Measurements from ENCODE around the gene C6orf141.

C6orf141 gene

DNA sequence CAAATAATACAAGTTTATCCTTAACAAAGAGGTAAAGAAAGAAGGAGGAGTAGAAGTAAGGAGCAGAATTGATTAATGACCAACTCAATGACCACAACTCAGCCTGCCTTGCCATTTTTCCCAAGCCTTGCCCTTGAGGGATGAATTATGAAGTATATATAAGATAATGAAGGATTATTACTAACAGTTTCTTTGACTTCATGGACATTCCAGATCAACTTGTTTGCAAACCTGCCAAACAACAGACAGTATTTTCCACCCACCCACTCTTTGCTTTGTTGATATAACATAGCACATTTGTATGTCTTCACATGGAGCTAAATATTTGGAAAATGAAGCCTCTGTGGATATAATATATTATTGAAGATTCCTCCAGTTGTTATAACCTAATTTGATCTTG, 9.9 kb upstream of the C6orf141 start:
- DNase-seq (ENCODE audit: low spot score), result no peak

DNA sequence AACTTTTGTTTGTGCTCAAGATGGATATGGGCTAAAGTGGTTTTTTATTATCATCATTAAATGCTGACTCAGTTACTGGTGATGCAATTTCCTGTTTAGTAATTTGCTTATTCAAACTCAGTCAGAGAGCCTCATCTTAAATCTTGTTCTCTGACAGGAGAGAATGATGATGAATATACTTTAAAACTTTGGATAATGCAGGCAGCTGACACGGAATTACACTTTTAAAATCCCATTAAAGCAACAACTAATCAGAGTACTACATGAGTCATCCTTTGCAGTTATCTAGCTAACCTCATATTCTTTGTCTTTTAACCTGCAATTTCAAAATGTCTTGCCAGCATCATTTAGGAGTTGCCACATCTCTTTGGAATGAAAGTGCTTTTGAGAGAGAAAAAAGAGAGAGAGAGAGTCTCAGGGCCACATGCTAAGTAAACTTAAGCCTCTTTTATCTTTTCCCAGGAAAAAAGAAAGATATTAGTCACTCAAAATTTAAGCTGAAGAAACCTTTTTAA, 9.2 kb upstream of the C6orf141 start:
- DNase-seq (ENCODE audit: low spot score), result no peak

DNA sequence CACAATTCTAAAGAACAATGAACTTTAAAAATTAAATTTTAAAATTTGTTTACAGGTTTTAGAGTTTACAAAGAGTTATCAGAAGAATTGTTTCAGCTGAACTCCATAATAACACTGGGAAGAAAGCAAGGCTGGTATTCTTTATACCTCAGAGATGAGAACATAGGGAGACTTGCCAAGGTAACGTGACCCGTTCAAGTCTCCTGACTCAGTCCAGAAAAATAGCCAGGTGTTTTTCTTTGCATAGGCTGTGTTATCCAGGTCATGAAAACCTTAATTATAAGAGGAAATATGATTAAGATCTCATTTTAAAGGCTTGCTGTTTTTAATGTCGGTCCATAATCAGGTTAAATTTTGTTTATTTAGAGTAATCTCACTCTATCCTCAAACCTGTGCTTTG, 8.5 kb upstream of the C6orf141 start:
- no peak for DNase-seq (ENCODE audit: low spot score)

DNA sequence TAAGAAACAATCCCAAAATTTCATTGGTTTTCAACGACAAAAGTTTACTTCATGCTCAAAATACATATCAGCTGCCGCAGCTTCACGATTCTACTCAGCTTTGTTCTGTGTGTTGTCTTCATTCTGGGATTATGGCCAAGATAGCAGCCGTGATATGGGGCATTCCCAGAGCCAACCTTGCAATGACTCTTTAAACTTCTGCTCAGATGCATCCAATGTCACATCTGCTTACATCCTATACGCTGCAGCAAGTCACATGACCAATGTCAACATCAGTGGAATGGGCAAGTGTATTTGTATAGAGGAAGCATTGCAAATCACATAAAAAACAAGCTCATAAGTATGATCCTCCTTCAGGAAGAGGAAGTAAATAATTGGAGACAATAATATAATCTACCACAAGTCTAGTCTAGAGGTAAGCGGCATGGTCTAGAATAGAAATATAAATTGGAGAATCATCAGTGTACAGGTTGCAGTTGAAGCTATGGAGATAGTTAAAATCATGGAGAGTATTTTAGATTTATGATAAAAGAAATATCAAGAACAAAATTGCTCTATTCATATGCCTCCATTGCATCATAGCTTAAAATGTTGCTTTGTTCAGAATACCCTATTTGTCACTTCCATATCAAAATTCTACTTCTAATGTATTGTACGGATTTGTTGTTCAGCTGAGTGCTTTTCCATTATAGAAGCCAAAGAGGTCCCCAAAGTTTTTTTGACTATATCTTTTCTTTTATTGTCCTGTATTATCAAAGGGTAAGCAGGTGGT, 7.2 kb upstream of the C6orf141 start:
- DNase-seq (ENCODE audit: low spot score), result no peak

DNA sequence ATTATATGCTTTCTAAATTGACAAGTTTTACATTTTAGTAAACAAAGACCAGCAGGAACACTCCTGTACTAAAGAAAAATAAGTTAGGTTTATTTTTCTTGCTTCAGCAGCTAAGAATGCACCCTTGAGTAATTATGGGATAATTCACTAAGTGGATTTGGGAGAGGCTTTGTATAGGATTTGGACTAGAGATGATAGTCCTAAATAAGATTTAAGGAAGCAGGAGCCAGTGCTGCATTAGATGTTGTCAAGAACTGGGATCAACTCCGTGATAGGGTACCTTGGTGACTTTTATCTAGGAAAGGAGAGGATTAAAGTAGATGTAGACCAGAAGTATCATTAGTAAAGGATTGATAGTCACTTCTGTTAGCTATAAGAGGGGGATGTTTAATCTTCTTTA, 4.1 kb upstream of the C6orf141 start:
- no peak for DNase-seq (ENCODE audit: low spot score)

DNA sequence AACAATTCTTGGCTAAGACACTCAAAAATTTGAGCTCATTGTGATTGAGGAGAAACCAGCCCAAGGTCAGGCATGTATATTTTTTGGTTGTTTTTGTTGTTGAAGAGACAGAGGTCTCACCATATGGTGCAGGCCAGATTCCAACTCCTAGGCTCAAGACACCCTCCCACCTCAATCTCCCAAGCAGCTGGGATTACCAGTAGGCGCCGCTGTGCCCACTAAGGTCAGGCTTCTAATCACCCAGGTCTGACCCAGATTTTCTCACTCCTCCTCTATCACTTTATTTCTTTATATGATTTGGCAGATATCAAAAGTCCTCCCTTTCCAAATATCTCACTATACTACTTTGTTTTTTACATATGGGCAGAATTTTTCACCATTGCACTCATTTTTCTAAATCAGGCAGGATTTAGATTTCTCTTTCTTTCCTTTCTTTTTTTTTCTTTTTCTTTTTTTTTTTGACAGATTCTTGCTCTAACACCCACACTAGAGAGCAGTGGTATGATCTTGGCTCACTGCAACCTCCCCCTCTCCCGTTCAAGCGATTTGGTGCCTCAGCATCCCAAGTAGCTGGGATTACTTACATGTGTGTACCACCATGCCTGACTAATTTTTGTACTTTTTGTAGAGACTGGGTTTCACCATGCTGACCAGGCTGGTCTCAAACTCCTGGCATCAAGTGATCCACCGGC, 1.7 kb upstream of the C6orf141 start:
- no peak for DNase-seq (ENCODE audit: low spot score)

DNA sequence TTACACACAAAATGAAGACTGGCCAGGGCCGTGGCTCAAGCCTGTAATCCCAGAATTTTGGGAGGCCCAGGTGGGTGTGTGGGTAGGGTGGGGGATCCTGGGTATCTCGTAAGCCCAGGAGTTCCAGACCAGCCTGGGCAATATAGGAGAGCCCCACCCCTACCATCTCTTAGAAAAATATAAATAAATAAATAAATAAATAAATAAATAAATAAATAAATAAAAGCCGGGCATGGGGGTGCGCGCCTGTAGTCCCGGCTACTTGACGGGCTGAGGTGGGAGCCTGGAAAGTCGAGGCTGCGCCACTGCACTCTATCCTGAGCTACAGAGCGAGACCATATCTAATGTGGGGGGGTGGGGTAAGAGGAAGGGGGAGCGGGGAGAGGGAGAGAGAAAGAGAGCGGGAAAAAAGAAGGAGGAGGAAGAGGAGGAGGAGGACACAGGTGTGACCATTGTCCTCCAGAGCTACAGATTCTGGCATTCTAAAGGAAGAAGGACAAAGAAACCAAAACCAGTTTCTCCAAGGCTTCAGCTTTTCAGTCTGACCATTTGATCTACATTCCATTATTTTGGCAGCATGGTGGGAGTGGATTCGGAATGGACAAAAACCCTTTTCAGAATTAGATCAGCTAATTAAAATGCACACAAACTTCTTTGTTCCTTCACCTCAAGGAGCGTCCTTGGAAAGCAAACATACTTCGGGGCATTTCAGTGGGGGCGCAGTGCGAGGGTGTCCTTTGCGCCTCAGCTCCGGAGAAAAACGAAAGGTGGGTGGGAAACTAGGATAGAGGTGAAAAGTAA, 577 bp upstream of the C6orf141 start:
- DNase-seq (ENCODE audit: low spot score), result no peak

DNA sequence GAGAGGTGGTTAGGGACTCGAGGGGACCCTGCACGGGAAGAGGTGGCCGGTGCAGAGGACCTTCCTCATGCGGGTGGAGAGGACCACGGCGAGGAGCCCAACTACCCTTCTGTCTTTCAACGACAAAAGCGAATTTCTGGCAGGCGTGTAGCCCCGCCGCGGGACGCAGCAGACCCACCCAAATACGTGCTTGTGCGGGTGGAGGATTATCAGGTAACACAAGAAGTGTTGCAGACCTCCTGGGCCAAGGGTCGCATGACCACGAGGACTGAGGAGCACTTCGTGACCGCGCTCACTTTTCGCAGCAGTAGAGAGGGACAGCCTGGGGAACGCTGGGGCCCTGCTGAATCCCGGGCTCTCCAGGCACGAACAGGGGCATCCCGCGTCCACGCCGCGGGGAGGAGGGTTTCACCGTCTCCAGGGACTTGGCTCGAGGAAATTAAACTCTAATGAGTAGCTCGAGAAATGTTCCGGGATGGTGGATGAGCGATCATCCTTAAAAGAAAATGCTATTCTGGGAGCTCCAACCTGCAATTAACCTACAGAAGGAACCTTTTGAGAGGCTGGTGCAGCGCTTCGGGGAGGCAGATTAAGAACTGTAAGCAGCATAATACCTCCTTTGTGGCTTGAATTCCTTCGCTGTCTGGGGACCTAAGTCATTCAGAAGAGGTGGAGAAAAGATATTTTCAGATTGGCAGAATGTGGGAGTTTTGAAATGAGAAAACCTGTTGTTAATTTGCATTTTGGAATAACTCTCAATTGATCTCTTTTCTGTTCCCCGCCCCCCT, 804 bp downstream of the C6orf141 start:
- no peak for DNase-seq (ENCODE audit: low spot score)

DNA sequence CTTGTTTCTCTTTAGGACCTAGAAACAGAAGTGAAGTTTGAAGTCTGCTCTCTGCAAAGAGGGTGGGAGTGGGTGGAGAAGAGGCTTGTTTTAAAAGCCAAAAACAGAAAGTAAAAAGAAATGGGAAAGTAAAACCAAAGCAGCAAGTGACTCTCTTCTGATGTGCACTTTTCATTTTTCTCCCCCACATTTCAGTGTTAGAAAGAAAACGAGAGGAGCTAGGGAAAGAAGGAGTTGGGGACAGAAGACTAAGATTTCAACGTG, 1.3 kb downstream of the C6orf141 start:
- DNase-seq (ENCODE audit: low spot score), result no peak

DNA sequence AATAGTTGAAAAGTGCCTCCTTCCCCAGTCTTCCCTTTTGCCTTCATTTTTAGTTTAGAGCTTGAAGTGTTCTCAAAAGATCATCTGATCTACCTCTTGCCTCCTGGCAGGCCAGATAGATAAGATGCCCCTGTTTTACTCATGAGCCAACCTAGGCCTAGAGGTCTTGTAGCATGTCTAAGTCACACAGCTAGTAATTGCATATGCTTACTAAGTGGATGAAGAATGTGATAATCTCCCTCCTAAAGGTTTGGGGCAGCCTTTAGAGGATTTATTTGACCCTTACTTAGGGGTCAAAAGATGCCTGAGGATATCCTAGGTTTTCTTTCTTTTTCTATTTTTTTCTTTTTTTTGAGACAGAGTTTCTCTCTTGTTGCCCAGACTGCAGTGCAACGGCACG, 2.1 kb downstream of the C6orf141 start:
- DNase-seq (ENCODE audit: low spot score), result no peak

DNA sequence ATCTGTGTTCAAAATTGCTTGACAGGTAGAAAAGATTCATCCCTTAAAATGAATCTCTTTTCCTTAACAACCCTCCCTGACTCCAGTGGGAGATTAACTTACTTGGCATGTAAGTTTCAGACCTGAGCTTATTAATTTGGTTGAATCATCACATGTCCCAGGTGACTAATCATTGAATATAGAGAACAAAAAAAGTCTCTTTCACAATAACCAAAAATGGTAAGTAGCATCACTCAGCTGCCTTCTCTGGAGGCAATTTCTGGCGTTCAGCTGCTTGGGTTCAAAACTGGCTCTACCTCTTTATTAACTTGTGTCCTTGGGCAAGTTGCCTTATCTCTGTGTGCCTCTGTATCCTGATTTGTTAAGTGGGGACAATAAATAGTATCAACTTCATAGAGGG, 2.9 kb downstream of the C6orf141 start:
- no peak for DNase-seq (ENCODE audit: low spot score)

DNA sequence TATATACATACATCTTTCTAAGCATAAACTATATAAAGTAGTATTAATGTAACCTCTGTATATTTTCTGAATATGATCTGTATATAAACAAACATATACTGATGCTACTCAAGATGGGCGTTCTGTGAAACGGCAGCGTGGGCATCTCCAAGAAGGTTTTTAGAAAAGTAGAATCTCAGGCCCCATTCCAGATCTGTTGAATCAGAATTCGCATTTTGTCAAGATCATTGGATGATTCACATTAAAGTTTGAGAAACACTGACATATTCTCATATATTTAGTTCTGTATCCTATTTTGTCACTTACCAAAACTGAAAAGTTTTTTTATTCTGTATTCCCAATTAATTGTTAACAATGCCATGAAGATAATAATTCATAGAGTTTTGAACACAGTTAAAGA, 5.5 kb downstream of the C6orf141 start:
- no peak for DNase-seq (ENCODE audit: low spot score)

DNA sequence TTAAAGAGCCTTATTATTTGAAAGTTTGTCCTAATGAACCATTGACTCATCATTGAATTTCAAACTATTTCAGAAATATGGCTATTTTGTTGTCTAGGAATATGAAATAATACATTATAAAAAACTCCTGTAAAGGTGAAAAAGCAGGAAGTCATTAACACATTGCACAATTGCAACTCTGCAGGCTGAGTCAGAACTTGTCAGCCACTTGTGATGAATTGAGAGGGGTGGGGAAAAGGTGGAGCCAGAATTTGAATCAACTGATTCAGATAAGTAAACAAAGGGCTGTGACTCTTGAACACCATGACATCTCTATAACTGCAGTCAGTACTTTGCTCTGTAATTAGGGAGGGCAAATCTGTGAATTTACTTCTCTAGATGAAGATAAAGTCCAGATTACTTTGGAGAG, 6.0 kb downstream of the C6orf141 start:
- no peak for DNase-seq (ENCODE audit: low spot score)

DNA sequence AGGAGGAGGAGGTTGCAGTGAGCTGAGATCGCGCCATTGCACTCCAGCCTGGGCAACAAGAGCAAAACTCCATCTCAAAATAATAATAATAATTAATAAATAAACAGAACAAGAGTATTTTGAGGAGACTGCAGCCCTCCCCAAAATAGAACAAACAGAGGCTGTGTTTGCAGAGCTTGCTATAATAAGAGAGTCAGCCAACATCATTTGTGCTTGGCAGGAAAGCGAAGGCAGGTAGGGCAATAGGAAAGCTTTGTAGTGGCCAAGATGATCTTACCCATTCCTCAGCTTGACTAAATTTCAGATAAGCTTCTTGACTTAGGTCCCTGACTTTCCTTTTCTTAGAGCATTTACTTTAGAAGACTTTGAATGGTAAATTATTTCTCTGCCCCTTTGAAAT, 6.7 kb downstream of the C6orf141 start:
- DNase-seq (ENCODE audit: low spot score), result no peak

DNA sequence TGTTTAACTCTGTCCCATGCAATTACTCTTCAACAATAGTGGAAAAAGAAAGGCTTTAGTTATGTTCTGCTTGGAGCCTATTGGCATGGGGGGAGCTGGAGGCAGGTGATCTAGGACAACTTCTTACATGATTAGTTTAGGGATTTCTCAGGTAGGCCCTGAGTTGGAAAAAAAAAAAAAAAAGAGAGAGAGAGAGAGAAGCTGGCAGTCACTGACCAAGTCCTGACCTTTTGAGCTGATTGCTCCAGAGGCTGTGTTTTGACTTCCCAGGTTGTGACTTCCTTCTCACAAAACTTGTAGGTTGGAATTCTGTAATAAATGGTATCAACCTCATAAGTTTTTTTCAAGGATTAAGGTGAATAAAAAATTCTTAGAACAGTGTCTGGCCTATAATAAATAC, 7.8 kb downstream of the C6orf141 start:
- DNase-seq (ENCODE audit: low spot score), result no peak

DNA sequence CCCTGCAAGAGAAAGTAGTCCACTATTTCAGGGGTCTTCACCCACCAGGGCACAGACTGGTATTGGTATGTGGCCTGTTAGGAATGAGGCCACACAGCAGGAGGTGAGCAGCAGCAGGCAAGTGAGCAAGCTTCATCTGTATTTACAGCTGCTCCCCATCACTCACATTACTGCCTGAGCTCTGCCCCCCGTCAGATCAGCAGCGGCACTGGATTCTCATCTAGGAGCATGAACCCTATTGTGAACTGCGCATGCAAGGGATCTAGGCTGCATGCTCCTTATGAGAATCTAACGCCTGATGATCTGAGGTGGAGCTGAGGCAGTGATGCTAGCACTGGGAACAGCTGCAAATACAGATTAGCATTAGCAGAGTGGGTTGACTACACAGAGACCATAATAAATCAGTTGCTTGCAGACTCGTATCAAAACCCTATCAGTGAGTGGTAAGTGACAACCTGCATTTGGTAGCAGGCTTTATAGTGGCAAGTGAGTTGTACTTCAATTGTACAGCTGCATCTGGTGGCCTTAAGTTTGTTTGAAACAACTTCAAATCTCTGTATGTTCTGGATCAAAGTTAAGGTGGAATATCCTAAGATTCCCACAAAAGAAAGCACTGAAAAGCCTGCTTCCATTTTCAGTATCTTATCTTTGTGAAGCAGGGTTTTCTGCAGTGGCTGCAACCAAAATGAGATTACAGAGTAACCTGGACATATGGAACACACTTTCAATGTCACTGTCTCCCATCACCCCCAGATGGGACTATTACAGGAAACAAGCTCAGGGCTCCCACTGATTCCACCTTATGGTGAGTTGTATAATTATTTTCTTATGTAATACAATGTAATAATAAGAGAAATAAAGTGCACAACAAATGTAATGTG, 12.8 kb downstream of the C6orf141 start:
- no peak for DNase-seq (ENCODE audit: low spot score)

DNA sequence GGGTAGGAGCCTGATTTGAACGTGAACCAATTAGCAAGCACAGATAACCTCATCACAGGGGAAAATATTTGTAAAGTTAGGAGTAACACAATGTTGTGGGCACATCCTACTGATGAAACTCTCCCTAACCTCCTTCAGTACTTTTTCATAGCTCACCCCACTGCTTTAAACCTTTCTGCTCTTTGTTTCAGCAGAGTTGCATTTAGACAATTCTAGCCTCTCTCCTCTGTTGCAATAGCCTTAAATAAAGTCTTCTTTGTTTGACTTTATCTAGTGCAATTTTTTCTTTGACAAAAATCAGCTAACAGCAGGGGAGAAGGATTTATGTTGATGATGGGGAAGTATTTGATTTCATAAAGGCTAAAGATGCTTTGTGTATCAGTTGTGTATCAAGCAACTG, 14.1 kb downstream of the C6orf141 start:
- DNase-seq (ENCODE audit: low spot score), result no peak

DNA sequence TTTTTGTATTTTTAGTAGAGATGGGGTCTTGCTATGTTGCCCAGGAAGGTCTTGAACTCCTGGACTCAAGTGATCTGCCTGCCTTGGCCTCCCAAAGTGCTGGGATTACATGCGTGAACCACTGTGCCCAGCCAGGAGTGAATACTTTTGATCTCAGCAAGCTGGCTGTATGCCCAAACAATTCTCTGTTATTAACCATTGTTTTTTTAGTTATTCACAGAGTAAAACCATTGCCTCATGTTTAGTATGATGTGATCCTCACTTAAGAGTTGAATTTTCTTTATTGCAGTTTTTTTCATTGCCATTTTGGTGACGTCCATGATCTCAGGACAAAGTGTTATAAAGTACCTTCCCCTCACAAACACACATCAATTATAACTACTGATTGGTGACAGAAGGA, 14.8 kb downstream of the C6orf141 start:
- no peak for DNase-seq (ENCODE audit: low spot score)

DNA sequence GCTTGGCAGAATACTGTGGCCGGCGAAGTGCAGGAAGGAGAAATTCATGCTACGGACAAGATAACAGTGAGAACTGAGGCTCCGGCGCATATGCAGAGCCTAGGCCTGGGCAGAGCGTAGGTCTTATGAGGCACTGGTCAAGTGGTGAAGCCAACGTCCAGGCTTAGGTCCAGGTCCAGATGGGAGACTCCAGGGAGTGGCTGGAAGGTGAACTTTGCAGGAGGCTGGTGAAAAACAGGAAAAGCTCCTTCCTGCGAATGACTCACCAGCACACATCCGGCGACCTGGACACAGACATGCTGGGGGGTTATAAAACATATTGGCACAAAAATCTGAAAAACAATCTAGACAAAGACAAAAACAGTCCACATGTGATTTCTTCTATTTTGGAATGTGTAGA, 15.4 kb downstream of the C6orf141 start:
- DNase-seq (ENCODE audit: low spot score), result no peak

DNA sequence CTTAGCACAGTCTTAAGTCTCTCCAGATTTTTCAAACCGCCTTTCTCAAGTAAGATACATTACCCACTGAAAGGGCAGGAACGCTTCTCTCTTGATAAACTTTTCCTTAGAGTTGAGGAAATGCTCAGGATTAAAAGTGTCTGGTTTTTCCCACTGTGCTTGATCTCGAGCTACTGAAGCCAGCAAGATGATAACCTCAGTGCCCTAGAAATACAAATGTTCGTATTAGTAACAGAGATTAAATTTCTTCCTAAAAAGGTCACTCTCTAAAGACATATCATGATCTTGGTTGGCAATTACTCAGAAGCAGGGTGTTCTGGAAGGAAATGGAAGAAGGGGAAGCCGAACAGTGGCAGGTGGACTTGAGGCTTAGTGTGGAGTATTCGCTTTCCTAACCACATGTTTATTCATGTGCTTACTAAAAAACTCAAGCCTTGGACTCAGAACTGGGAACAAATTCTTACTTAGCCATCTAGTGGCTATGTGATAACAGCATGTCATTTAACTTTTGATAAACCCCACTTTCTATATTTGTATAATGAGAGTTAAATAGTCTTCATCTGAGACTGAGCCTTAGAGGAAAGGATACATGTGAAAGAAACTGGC, 20.1 kb downstream of the C6orf141 start:
- DNase-seq (ENCODE audit: low spot score), result no peak

DNA sequence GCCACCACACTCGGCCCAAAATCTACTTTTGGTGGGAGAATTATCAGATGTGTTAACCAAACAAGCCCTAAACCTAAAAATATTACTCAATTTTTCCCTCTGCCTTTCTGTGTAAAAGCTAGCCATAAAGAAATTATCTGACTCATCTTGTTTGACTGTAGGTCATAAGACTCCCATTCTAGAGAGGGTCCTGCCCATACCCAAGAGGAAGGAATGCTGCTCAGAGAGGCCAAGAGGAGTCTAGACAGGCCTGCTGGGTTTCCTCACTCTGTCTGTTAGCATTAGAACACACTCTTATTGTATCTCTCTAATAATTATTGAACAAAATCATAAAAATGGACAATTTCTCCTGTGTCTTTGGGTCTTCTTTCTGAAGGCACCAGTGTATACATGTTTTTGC, 26.1 kb downstream of the C6orf141 start:
- no peak for DNase-seq (ENCODE audit: low spot score)
